NCI-H345 treated with DMSO at 0.1 percent for 48 hours (cell line): ENCODE results near the gene TAOK3.
"Not testable (repeated sequence)": the region's sequence is repeated elsewhere in the genome, so short reads cannot be mapped to it uniquely, and the experiment has no call there.

Experiments used
- DNase-seq: peaks from one replicate; lab custom pipeline; 2025; ENCODE audit not compliant: unreplicated experiment; lab: John Stamatoyannopoulos, UW

The TAOK3 gene

GRCh38 chr12:118145113-118145797 lies 227.5 kb downstream of the TAOK3 start:
- DNase-seq, result no peak

GRCh38 chr12:118144499-118144898 lies 228.2 kb downstream of the TAOK3 start:
- no peak for DNase-seq

GRCh38 chr12:118140825-118141224 lies 231.9 kb downstream of the TAOK3 start:
- DNase-seq, result no peak

- no peak for DNase-seq
Measured at GRCh38 chr12:118137148-118137678, 235.5 kb downstream of the TAOK3 start.

GRCh38 chr12:118136559-118137003 lies 236.1 kb downstream of the TAOK3 start:
- no peak for DNase-seq

- no peak for DNase-seq
Measured at GRCh38 chr12:118135788-118136558, 236.7 kb downstream of the TAOK3 start, which contains the start of gene PEBP1. PEBP1 (plus strand) TSS chr12:118136124; CDS start chr12:118136210, 86 bp downstream.

- DNase-seq, result not testable (repeated sequence)
Measured at GRCh38 chr12:118129436-118129835, 243.3 kb downstream of the TAOK3 start.

GRCh38 chr12:118127867-118128266 lies 244.8 kb downstream of the TAOK3 start:
- DNase-seq, result no peak

- DNase-seq, result no peak
Measured at GRCh38 chr12:118126119-118126757, 246.5 kb downstream of the TAOK3 start.

- DNase-seq, result no peak
Measured at GRCh38 chr12:118125743-118126118, 247.0 kb downstream of the TAOK3 start.

- no peak for DNase-seq
Measured at GRCh38 chr12:118124333-118124874, 248.3 kb downstream of the TAOK3 start.

GRCh38 chr12:118122264-118122663 lies 250.4 kb downstream of the TAOK3 start:
- no peak for DNase-seq

- peak; percentile 34 for DNase-seq
Measured at GRCh38 chr12:118120579-118121363, 251.9 kb downstream of the TAOK3 start.

- DNase-seq, result no peak
Measured at GRCh38 chr12:118119449-118119879, 253.2 kb downstream of the TAOK3 start.

- no peak for DNase-seq
Measured at GRCh38 chr12:118109088-118109487, 263.6 kb downstream of the TAOK3 start.

- DNase-seq, result no peak
Measured at GRCh38 chr12:118107694-118108093, 265.0 kb downstream of the TAOK3 start.

- no peak for DNase-seq
Measured at GRCh38 chr12:118107011-118107410, 265.7 kb downstream of the TAOK3 start.

GRCh38 chr12:118103601-118104382 lies 268.9 kb downstream of the TAOK3 start, which contains the start of gene VSIG10:
VSIG10 (minus strand) TSS chr12:118104011; CDS start chr12:118103671, 340 bp downstream.
- DNase-seq, result peak; percentile 51

- peak; percentile 47 for DNase-seq
Measured at GRCh38 chr12:118103201-118103600, 269.5 kb downstream of the TAOK3 start.
